WTC11 (cell line): ENCODE results near the gene PABPN1L. TPM values are rescaled to one million over a fixed set of nuclear protein-coding genes. Genes with fewer than 3 reads are reported as not detected.

ENCODE experiments used
- ATAC-seq: fragments of 200-7000 bp; cut with Tn5 transposase; 2 replicates; pipeline ENCODE4 v1.10.0; 2021; ENCODE audit warnings: mild to moderate bottlenecking, moderate library complexity
- CTCF ChIA-PET: fragments of 300-600 bp; sonication (Branson Sonifier 250); formaldehyde crosslinking; loops from one replicate; lab custom pipeline; 2021; ENCODE audit warnings: antibody characterized with exemption; lab: Charles Lee
- POLR2A ChIA-PET: fragments of 350-600 bp; sonication (Branson Sonifier 250); formaldehyde crosslinking; loops from one replicate; lab custom pipeline; 2021; ENCODE audit warnings: antibody characterized with exemption; lab: Charles Lee
- DNase-seq: peaks from one replicate; pipeline ENCODE4 v3.0.0; 2021; ENCODE audit warnings: low spot score
- H3K27ac Mint-ChIP-seq: 2 replicates; pipeline ENCODE4 v1.8.0; 2021; ENCODE audit warnings: mixed read lengths
- H3K27me3 Mint-ChIP-seq: 2 replicates; pipeline ENCODE4 v1.8.0; 2021; ENCODE audit warnings: low read depth, mild to moderate bottlenecking, moderate library complexity, mixed read lengths
- H3K36me3 Mint-ChIP-seq: 2 replicates; pipeline ENCODE4 v1.8.0; 2021; ENCODE audit warnings: mixed read lengths
- H3K4me1 Mint-ChIP-seq: 2 replicates; pipeline ENCODE4 v1.8.0; 2022; ENCODE audit warnings: mixed read lengths
- H3K4me3 Mint-ChIP-seq: 2 replicates; pipeline ENCODE4 v1.8.0; 2021; ENCODE audit warnings: mild to moderate bottlenecking, moderate library complexity, mixed read lengths
- H3K9me3 Mint-ChIP-seq: 2 replicates; pipeline ENCODE4 v1.8.0; 2021; ENCODE audit warnings: mixed read lengths
- CBFB ChIP-seq: sonication (generic); formaldehyde crosslinking; IDR thresholded peaks from 2 replicates; pipeline ENCODE4 v1.8.1; 2022; ENCODE audit warnings: mild to moderate bottlenecking, low read depth, missing genetic modification reagents
- CREM ChIP-seq: sonication (generic); formaldehyde crosslinking; IDR thresholded peaks from 2 replicates; pipeline ENCODE4 v1.8.1; 2022; ENCODE audit warnings: mild to moderate bottlenecking, missing genetic modification reagents, moderate library complexity
- FOXP4 ChIP-seq: sonication (generic); formaldehyde crosslinking; IDR thresholded peaks from 2 replicates; pipeline ENCODE4 v1.8.0; 2022; ENCODE audit warnings: mild to moderate bottlenecking, missing genetic modification reagents
- GABPB1 ChIP-seq: sonication (generic); formaldehyde crosslinking; IDR thresholded peaks from 2 replicates; pipeline ENCODE4 v1.8.1; 2023; ENCODE audit warnings: mild to moderate bottlenecking, missing genetic modification reagents
- GRHL2 ChIP-seq: fragments of 250-450 bp; sonication (Bioruptor Pico); IDR thresholded peaks from 2 replicates; pipeline ENCODE4 v1.8.0; 2022; ENCODE audit warnings: mild to moderate bottlenecking, moderate library complexity; ENCODE audit not compliant: insufficient replicate concordance, severe bottlenecking
- JAZF1 ChIP-seq: fragments of 250-450 bp; sonication (Bioruptor Pico); IDR thresholded peaks from 2 replicates; pipeline ENCODE4 v1.9.0; 2021; ENCODE audit warnings: moderate library complexity, mild to moderate bottlenecking, inconsistent platforms
- NFATC4 ChIP-seq: fragments of 250-450 bp; sonication (Bioruptor Pico); IDR thresholded peaks from 2 replicates; pipeline ENCODE4 v1.9.0; 2021; ENCODE audit warnings: mild to moderate bottlenecking
- NR1H2 ChIP-seq: sonication (generic); formaldehyde crosslinking; IDR thresholded peaks from 2 replicates; pipeline ENCODE4 v1.9.0; 2021; ENCODE audit warnings: mild to moderate bottlenecking, moderate library complexity, missing genetic modification reagents
- NR2C2 ChIP-seq: sonication (generic); formaldehyde crosslinking; IDR thresholded peaks from 2 replicates; pipeline ENCODE4 v1.8.0; 2022; ENCODE audit warnings: mild to moderate bottlenecking, missing genetic modification reagents
- OVOL2 ChIP-seq: fragments of 250-450 bp; sonication (Bioruptor Pico); IDR thresholded peaks from 2 replicates; pipeline ENCODE4 v1.9.0; 2021; ENCODE audit warnings: mild to moderate bottlenecking, borderline replicate concordance
- PRDM15 ChIP-seq: sonication (generic); formaldehyde crosslinking; IDR thresholded peaks from 2 replicates; pipeline ENCODE4 v1.8.0; 2022; ENCODE audit warnings: missing genetic modification reagents
- SMAD4 ChIP-seq: sonication (generic); formaldehyde crosslinking; IDR thresholded peaks from 2 replicates; pipeline ENCODE4 v1.8.0; 2022; ENCODE audit warnings: mild to moderate bottlenecking, missing genetic modification reagents
- SOX15 ChIP-seq: fragments of 250-450 bp; sonication (Bioruptor Pico); IDR thresholded peaks from 2 replicates; pipeline ENCODE4 v1.9.0; 2021; ENCODE audit warnings: mild to moderate bottlenecking
- ZNF263 ChIP-seq: sonication (generic); formaldehyde crosslinking; IDR thresholded peaks from 2 replicates; pipeline ENCODE4 v1.8.1; 2022; ENCODE audit warnings: low read depth, mild to moderate bottlenecking, moderate library complexity, missing genetic modification reagents
- ZNF317 ChIP-seq: sonication (generic); formaldehyde crosslinking; IDR thresholded peaks from 2 replicates; pipeline ENCODE4 v1.8.1; 2023; ENCODE audit warnings: low read depth, mild to moderate bottlenecking, moderate library complexity, missing genetic modification reagents, borderline replicate concordance
- ZSCAN18 ChIP-seq: fragments of 250-450 bp; sonication (Bioruptor Pico); IDR thresholded peaks from 2 replicates; pipeline ENCODE4 v2.1.2; 2022; ENCODE audit warnings: mild to moderate bottlenecking, moderate library complexity
- total RNA-seq: library from RNA; stranded (reverse); gene quantifications from 3 replicates; pipeline ENCODE4 v1.2.3, GENCODE V29; 2021
- TF ChIP-seq, protein P1 (sequence below): sonication (generic); formaldehyde crosslinking; IDR thresholded peaks from 2 replicates; pipeline ENCODE4 v1.8.1; 2022; ENCODE audit warnings: mild to moderate bottlenecking, missing genetic modification reagents, moderate library complexity, borderline replicate concordance
- TF ChIP-seq, protein P2 (sequence below): sonication (generic); formaldehyde crosslinking; conservative IDR thresholded peaks from 2 replicates; pipeline ENCODE4 v1.8.1; 2022; ENCODE audit warnings: mild to moderate bottlenecking, missing genetic modification reagents
- TF ChIP-seq, protein P3 (sequence below): fragments of 200-600 bp; IDR thresholded peaks from 2 replicates; pipeline ENCODE4 v1.8.0; 2022; ENCODE audit warnings: antibody characterized with exemption

PABPN1L gene
- total RNA-seq, 1 experiment from 2014 or later: not detected

- CTCF ChIA-PET: interaction anchor here (1.3 to 2.8 kb wide), 2 partner anchors 117 to 312 kb away, joined by 3 to 10 read pairs; no protein-coding TSS in a partner anchor
- Mint-ChIP-seq H3K4me1 (peaks cover 20% of the 10 kb centered on the region), H3K9me3 (no peaks in the 10 kb centered on the region; the same call in 1 of the 2 replicates), H3K27ac (no peak overlapping the region), H3K36me3 (peaks cover 27% of the 10 kb centered on the region), H3K4me3 (peak overlapping the region; percentile 64), H3K27me3 (no peaks in the 10 kb centered on the region)
- DNase-seq (no peak), ATAC-seq (no peak)
- TF ChIP-seq OVOL2 (CRISPR knock-in tag): no peak
- TF ChIP-seq PRDM15 (CRISPR knock-in tag): no peak
- TF ChIP-seq CBFB (CRISPR knock-in tag): no peak
- TF ChIP-seq FOXP4 (CRISPR knock-in tag): no peak
- TF ChIP-seq NR2C2 (CRISPR knock-in tag): no peak
- TF ChIP-seq JAZF1 (CRISPR knock-in tag): no peak
- TF ChIP-seq, protein P1, sequence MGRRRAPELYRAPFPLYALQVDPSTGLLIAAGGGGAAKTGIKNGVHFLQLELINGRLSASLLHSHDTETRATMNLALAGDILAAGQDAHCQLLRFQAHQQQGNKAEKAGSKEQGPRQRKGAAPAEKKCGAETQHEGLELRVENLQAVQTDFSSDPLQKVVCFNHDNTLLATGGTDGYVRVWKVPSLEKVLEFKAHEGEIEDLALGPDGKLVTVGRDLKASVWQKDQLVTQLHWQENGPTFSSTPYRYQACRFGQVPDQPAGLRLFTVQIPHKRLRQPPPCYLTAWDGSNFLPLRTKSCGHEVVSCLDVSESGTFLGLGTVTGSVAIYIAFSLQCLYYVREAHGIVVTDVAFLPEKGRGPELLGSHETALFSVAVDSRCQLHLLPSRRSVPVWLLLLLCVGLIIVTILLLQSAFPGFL (CRISPR knock-in tag): no peak
- no peak for TF ChIP-seq SMAD4 (CRISPR knock-in tag)
- TF ChIP-seq SOX15 (CRISPR knock-in tag): no peak
- POLR2A ChIA-PET: no interaction called here
Observed at GRCh38 chr16:88854306-88855111, 12.0 kb downstream of the PABPN1L start.

- H3K27ac Mint-ChIP-seq: no peak overlapping the region
- H3K36me3 Mint-ChIP-seq: peaks cover 21% of the 10 kb centered on the region
- no peaks in the 10 kb centered on the region for H3K27me3 Mint-ChIP-seq
- ATAC-seq: no peak
- CTCF ChIA-PET: interaction anchor here (1.3 to 2.8 kb wide), 2 partner anchors 116 to 314 kb away, joined by 3 to 10 read pairs; no protein-coding TSS in a partner anchor
- peaks cover 19% of the 10 kb centered on the region for H3K4me1 Mint-ChIP-seq
- POLR2A ChIA-PET: interaction anchor here (0.9 kb wide), 1 partner anchor 59 kb away, joined by 3 read pairs; no protein-coding TSS in a partner anchor
- no peaks in the 10 kb centered on the region; the same call in 1 of the 2 replicates for H3K9me3 Mint-ChIP-seq
- DNase-seq: no peak
- H3K4me3 Mint-ChIP-seq: no peak overlapping the region
- TF ChIP-seq, protein P2, sequence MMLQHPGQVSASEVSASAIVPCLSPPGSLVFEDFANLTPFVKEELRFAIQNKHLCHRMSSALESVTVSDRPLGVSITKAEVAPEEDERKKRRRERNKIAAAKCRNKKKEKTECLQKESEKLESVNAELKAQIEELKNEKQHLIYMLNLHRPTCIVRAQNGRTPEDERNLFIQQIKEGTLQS (CRISPR knock-in tag): no peak
- no peak for TF ChIP-seq NFATC4 (CRISPR knock-in tag)
- TF ChIP-seq CREM: no peak
- TF ChIP-seq GABPB1 (CRISPR knock-in tag): no peak
- no peak for TF ChIP-seq ZSCAN18 (CRISPR knock-in tag)
- no peak for TF ChIP-seq GRHL2 (CRISPR knock-in tag)
- TF ChIP-seq, protein P3, sequence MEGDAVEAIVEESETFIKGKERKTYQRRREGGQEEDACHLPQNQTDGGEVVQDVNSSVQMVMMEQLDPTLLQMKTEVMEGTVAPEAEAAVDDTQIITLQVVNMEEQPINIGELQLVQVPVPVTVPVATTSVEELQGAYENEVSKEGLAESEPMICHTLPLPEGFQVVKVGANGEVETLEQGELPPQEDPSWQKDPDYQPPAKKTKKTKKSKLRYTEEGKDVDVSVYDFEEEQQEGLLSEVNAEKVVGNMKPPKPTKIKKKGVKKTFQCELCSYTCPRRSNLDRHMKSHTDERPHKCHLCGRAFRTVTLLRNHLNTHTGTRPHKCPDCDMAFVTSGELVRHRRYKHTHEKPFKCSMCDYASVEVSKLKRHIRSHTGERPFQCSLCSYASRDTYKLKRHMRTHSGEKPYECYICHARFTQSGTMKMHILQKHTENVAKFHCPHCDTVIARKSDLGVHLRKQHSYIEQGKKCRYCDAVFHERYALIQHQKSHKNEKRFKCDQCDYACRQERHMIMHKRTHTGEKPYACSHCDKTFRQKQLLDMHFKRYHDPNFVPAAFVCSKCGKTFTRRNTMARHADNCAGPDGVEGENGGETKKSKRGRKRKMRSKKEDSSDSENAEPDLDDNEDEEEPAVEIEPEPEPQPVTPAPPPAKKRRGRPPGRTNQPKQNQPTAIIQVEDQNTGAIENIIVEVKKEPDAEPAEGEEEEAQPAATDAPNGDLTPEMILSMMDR: no peak
- TF ChIP-seq ZNF263 (CRISPR knock-in tag): no peak
- no peak for TF ChIP-seq ZNF317
- no peak for TF ChIP-seq FOXP4 (CRISPR knock-in tag)
- no peak for TF ChIP-seq CBFB (CRISPR knock-in tag)
- no peak for TF ChIP-seq NR1H2
- no peak for TF ChIP-seq NR2C2 (CRISPR knock-in tag)
Observed at GRCh38 chr16:88853325-88853941, 13.0 kb downstream of the PABPN1L start.
